AG04450 (cell line): ENCODE measurements around the gene ADAM23. TPM values are rescaled to one million over a fixed set of nuclear protein-coding genes. Genes with fewer than 3 reads are reported as not detected.

ENCODE experiments used
- CTCF ChIA-PET: fragments of 300-600, 350-600 bp; formaldehyde crosslinking; extraction: SDS; loops from one replicate; lab custom pipeline; 2022; ENCODE audit warnings: antibody characterized with exemption, inconsistent platforms; lab: Charles Lee
- POLR2A ChIA-PET: fragments of 350-600 bp; formaldehyde crosslinking; extraction: SDS; loops from one replicate; lab custom pipeline; 2021; ENCODE audit warnings: antibody characterized with exemption, inconsistent platforms; lab: Yijun Ruan, JAX
- DNase-seq: peaks from one replicate; pipeline ENCODE4 v3.0.0-alpha.2; 2011; ENCODE audit warnings: low read depth, low spot score
- H3K27ac ChIP-seq: one replicate; pipeline ENCODE4 v1.5.1; 2012; ENCODE audit warnings: low read depth, low read length, control low read depth
- H3K27me3 ChIP-seq: one replicate; pipeline ENCODE4 v1.6.0; 2012; ENCODE audit warnings: low read length; ENCODE audit not compliant: control insufficient read depth, insufficient read depth
- H3K4me3 ChIP-seq: 2 replicates; pipeline ENCODE4 v1.5.1; 2011; ENCODE audit warnings: mild to moderate bottlenecking, low read depth, low read length, control low read depth
- H3K9me3 ChIP-seq: 2 replicates; pipeline ENCODE4 v1.5.1; 2012; ENCODE audit warnings: low read length; ENCODE audit not compliant: control insufficient read depth, insufficient read depth
- polyA plus RNA-seq: library from polyadenylated mRNA; depleted of rRNA; stranded (reverse); fragments of >200 nt; gene quantifications from 2 replicates; pipeline ENCODE4 v1.2.3, GENCODE V29; 2011
- TF ChIP-seq, protein P1 (sequence below): IDR thresholded peaks from 2 replicates; pipeline ENCODE4 v1.5.1; 2011; ENCODE audit warnings: low read depth, low read length, control low read depth, inconsistent platforms

Gene ADAM23
- polyA plus RNA-seq, 1 experiment = 6.6 TPM

DNA sequence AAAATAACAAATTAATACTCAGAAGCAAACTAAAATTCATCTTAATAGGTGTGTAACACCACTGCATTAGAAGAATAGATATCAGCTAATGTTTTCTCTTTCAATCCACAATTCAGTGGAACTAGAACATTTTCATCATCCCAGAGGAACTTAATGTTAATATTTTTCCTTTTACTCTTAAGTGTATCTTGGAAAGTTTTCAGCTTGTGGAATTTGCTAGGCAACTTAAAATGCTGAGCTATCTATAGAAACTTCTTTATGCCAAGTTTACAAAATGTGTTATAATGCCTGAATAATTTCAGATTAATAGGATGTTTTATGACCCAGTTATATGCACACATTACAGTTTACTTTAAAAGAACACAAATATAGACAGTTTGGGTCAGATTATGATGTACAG is 112.4 kb downstream of the ADAM23 start:
- TF ChIP-seq, protein P1, sequence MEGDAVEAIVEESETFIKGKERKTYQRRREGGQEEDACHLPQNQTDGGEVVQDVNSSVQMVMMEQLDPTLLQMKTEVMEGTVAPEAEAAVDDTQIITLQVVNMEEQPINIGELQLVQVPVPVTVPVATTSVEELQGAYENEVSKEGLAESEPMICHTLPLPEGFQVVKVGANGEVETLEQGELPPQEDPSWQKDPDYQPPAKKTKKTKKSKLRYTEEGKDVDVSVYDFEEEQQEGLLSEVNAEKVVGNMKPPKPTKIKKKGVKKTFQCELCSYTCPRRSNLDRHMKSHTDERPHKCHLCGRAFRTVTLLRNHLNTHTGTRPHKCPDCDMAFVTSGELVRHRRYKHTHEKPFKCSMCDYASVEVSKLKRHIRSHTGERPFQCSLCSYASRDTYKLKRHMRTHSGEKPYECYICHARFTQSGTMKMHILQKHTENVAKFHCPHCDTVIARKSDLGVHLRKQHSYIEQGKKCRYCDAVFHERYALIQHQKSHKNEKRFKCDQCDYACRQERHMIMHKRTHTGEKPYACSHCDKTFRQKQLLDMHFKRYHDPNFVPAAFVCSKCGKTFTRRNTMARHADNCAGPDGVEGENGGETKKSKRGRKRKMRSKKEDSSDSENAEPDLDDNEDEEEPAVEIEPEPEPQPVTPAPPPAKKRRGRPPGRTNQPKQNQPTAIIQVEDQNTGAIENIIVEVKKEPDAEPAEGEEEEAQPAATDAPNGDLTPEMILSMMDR = no peak
- ChIA-PET POLR2A (no interaction called here), CTCF (interaction anchor here (0.6 to 1.0 kb wide), 2 partner anchors 151 to 209 kb away, joined by 3 read pairs; no protein-coding TSS in a partner anchor)
- H3K9me3 ChIP-seq = no peaks in the 10 kb centered on the region
- no peak for DNase-seq
- no peak overlapping the region for H3K27ac ChIP-seq
- no peak overlapping the region for H3K4me3 ChIP-seq
- no peaks in the 10 kb centered on the region for H3K27me3 ChIP-seq

GRCh38 chr2:206556357-206556949 is 113.1 kb downstream of the ADAM23 start:
- CTCF ChIA-PET = interaction anchor here (0.8 to 1.8 kb wide), 8 partner anchors 9 to 225 kb away, joined by 3 to 7 read pairs (median 3); no protein-coding TSS in a partner anchor
- DNase-seq = peak; percentile 8
- POLR2A ChIA-PET = no interaction called here

GRCh38 chr2:206557321-206557720 is 114.0 kb downstream of the ADAM23 start:
- Histone ChIP-seq H3K27me3 (no peaks in the 10 kb centered on the region), H3K9me3 (no peaks in the 10 kb centered on the region), H3K4me3 (no peak overlapping the region), H3K27ac (no peak overlapping the region)
- TF ChIP-seq, protein P1 = no peak
- no peak for DNase-seq
- CTCF ChIA-PET = interaction anchor here (0.5 to 1.9 kb wide), 11 partner anchors 8 to 647 kb away, joined by 3 to 9 read pairs (median 3); no protein-coding TSS in a partner anchor
- POLR2A ChIA-PET = no interaction called here

More at GRCh38 chr2:206556357-206556949, 113.1 kb downstream of the ADAM23 start:
- Histone ChIP-seq H3K27ac (no peak overlapping the region), H3K27me3 (no peaks in the 10 kb centered on the region), H3K9me3 (no peaks in the 10 kb centered on the region), H3K4me3 (no peak overlapping the region)
- TF ChIP-seq, protein P1 = peak; percentile 59

DNA sequence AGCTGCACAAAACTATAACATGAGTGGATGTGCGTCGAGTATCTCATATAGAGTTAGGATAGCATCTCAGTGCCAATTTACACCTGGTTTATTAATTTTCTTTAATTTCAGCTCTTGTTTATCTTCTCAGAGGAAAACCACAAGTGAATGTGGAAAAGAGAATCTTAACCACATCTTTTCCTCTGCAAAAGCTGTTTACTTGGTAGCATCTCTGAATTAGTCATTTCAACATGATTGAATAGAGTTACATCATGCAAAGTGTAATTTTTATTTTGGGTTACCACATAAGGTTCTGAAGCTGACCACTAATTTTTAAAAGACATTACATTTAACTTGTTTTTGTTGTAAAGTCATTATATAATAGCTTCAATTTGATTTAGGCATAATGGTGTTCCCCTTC is 115.2 kb downstream of the ADAM23 start:
- TF ChIP-seq, protein P1 = no peak
- DNase-seq = no peak
- ChIA-PET CTCF (interaction anchor here (0.5 to 1.9 kb wide), 5 partner anchors 8 to 1482 kb away, joined by 3 to 9 read pairs (median 3); no protein-coding TSS in a partner anchor), POLR2A (no interaction called here)
- no peak overlapping the region for H3K4me3 ChIP-seq
- no peaks in the 10 kb centered on the region for H3K9me3 ChIP-seq
- H3K27ac ChIP-seq = no peak overlapping the region
- H3K27me3 ChIP-seq = no peaks in the 10 kb centered on the region

GRCh38 chr2:206561962-206562361 is 118.6 kb downstream of the ADAM23 start:
- Histone ChIP-seq H3K27ac (no peak overlapping the region), H3K9me3 (no peaks in the 10 kb centered on the region), H3K27me3 (no peaks in the 10 kb centered on the region), H3K4me3 (no peak overlapping the region)
- CTCF ChIA-PET = interaction anchor here (0.6 kb wide), 1 partner anchor 220 kb away, joined by 3 read pairs; no protein-coding TSS in a partner anchor
- TF ChIP-seq, protein P1 = no peak
- no peak for DNase-seq
- POLR2A ChIA-PET = no interaction called here
